ENCODE results near the gene BRSK2. TPM values are rescaled to one million over a fixed set of nuclear protein-coding genes. Genes with fewer than 3 reads are reported as not detected.

Gene BRSK2
- total RNA-seq, 1 donor, result under 0.01 TPM

DNA sequence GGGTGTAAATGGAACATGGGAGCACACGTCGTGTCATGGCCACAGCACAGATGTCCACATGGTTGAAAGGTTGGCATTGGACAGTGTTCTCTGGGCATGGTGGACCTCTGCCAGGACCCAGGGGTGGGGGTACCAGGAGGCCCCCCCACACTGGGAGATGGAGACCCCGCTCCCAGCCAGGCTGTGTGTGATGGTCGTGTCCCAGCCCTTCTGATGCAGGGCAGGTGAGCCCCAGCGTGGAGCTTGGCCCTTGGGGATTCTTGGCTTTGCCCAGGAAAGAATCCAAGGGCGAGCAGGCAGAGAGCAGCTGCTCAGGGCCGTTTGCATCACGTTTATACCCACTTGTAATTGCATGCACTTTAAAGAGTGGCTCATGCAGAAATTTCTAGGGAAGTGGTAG is 22.0 kb upstream of the BRSK2 start:
- no peak overlapping the region for H3K4me3 ChIP-seq (ENCODE audit: low read depth, low read length)
- no peak for DNase-seq (ENCODE audit: low read depth)
- TF ChIP-seq, protein P1, sequence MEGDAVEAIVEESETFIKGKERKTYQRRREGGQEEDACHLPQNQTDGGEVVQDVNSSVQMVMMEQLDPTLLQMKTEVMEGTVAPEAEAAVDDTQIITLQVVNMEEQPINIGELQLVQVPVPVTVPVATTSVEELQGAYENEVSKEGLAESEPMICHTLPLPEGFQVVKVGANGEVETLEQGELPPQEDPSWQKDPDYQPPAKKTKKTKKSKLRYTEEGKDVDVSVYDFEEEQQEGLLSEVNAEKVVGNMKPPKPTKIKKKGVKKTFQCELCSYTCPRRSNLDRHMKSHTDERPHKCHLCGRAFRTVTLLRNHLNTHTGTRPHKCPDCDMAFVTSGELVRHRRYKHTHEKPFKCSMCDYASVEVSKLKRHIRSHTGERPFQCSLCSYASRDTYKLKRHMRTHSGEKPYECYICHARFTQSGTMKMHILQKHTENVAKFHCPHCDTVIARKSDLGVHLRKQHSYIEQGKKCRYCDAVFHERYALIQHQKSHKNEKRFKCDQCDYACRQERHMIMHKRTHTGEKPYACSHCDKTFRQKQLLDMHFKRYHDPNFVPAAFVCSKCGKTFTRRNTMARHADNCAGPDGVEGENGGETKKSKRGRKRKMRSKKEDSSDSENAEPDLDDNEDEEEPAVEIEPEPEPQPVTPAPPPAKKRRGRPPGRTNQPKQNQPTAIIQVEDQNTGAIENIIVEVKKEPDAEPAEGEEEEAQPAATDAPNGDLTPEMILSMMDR (IDR thresholded peaks at IDR 0.05; ENCODE audit: insufficient read depth, low read depth, low read length), result no peak

DNA sequence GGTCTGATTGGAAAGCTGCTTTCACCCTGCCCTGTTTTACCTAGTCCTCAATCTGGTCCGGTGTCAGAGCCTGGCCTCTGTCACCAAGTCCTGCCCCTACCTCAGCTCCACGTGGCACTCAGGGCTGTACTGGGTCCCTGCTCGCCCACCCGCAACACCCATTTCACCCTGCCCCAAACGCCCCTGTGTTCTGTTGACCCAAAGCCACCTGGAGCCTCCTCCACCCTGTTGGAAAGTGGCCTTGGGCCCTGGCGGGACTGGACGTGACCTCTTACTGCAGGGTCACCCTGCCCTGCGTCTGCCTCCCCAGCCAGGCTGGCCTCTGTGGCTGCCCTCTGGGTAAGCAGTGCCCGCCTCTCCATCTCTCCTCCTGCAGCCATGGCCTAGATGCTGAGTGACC is 21.5 kb upstream of the BRSK2 start:
- TF ChIP-seq, protein P1 (IDR thresholded peaks at IDR 0.05; ENCODE audit: insufficient read depth, low read depth, low read length), result no peak
- no peak for DNase-seq (ENCODE audit: low read depth)
- H3K4me3 ChIP-seq (ENCODE audit: low read depth, low read length), result no peak overlapping the region

DNA sequence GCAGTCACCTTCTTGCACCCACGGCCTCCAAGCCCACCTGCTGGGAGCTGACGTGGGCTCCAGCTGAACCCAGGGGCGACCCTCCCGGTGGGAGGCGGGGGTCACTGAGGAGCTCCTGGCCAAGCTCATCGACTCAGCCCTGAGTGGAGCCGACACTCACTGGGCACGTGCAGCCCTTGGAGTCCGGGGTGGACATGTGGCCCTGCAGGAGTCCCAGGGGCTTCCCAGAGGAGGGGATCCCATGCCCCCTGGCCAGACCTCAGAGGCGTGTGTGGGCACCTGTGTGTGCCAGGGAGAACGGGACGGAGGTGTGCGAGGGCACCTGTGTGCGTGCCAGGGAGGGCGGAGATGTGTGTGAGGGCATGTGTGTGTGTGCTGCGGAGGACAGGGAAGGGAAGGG is 20.8 kb upstream of the BRSK2 start:
- TF ChIP-seq, protein P1 (IDR thresholded peaks at IDR 0.05; ENCODE audit: insufficient read depth, low read depth, low read length), result no peak
- no peak overlapping the region for H3K4me3 ChIP-seq (ENCODE audit: low read depth, low read length)
- DNase-seq (ENCODE audit: low read depth), result no peak

DNA sequence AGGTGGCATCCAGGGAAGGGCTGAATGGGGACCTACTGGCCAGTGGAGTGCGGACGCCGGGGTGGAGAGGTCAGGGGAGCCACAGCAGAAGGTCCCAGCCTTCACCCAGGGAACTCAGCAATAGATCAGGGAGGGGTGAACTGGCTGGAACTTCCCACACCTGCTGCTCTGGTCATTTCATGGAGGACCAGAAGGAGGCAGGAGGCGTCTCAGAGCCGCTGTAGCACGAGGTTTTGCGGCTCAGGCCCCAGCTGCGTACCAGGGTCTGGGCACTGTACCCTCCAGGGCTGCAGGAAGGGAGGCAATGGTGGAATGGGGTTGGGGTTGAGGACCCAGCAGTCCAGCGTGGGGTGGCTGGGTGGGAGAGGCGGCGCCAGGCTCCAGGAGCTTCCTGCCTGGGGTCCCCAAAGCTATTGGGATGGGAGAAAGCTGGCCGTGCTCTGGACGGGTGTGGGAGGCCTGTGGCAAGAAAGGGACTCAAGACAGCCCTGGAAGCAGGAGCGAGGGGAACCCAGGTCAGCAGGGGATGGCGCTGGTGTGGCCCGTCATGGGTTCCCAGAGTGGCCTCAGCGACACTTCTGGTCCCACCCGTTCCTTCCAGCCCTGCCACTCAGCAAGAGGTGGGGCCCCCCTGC is 20.2 kb upstream of the BRSK2 start:
- no peak overlapping the region for H3K4me3 ChIP-seq (ENCODE audit: low read depth, low read length)
- DNase-seq (ENCODE audit: low read depth), result no peak
- TF ChIP-seq, protein P1 (IDR thresholded peaks at IDR 0.05; ENCODE audit: insufficient read depth, low read depth, low read length), result no peak

DNA sequence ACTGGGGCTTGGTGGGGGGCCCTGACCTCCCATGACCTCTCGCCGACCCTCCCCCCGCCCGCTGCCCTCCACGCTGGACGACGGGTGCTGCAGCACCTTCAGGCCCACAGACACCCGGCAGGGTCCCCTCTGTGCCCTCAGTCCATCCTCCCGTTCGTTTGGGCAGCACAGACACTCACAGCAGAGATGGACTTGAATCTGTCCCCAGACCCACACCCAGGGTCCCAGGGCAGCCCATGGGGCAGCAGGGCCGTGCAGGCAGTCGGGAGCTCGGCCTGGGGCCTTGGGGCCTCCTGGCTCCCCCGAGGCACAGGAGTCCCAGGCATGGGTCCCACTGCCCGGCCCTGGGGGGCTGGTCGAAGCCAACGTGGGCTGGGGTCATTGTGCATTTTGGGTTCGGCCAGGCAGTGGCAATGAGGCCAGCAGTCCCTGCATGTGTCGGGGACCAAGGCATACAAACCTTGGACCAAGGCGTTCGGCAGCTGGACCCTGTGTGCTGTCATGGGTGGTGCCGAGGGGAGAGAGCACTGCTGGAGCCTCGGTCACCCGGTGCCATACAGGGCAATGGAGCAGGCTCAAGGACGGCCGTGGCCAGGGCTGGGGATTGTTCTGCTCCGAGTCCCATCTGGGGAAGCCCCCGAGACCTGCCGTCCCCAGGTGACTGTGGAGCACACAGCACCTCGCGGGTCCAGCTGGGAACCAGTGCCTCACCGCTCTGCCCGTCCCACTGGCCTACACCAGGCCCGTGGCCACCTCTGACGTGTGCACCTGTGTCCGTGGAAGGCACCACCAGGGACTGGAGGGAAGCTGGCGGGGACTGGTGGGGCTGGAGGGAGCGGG is 19.3 kb upstream of the BRSK2 start:
- no peak for DNase-seq (ENCODE audit: low read depth)
- no peak overlapping the region for H3K4me3 ChIP-seq (ENCODE audit: low read depth, low read length)
- TF ChIP-seq, protein P1 (IDR thresholded peaks at IDR 0.05; ENCODE audit: insufficient read depth, low read depth, low read length), result no peak

DNA sequence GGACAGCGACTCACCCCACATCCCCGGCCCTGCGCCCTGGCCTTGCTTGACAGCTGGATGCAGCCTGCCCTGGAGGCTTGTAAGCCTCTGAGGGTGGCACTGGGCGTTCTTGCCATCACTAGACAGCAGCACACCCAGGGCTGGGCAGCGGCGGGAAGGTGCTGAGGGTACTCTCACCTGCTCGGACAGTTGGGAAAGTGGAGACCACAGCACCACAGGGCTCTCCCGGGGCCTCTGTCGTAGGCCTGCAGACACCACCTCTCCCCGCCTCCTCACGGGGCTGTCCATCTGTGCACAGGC is 18.8 kb upstream of the BRSK2 start:
- DNase-seq (ENCODE audit: low read depth), result no peak
- no peak overlapping the region for H3K4me3 ChIP-seq (ENCODE audit: low read depth, low read length)
- TF ChIP-seq, protein P1 (IDR thresholded peaks at IDR 0.05; ENCODE audit: insufficient read depth, low read depth, low read length), result no peak

All from fibroblast of villous mesenchyme (primary cell).